Adrenal gland (tissue), 5 donors: ENCODE data around the gene ELMOD1.

Experiments used
- POLR2A ChIP-seq, 2 donors: fragments of 450-650 bp; IDR thresholded peaks; one replicate each; pipeline ENCODE4 v1.6.1; 2017; ENCODE audit warnings: antibody characterized with exemption in 2 of 2, mild to moderate bottlenecking in 2 of 2, moderate library complexity in 1 of 2
- TF ChIP-seq, protein P1 (sequence below), 6 experiments: fragments of 450-650 bp in 4 of 6; fragments of 200-600 bp in 2 of 6; sonication (generic) in 1 of 6; IDR thresholded peaks; 1 replicate in 5 of 6; 2 replicates in 1 of 6; pipeline versions ENCODE4 v1.5.1 to v1.8.0; 2016 to 2021; ENCODE audit warnings: antibody characterized with exemption in 6 of 6, mild to moderate bottlenecking in 2 of 6, moderate library complexity in 1 of 6
- donor health status: DM: no; HTN: no; CAD: no.

DNA sequence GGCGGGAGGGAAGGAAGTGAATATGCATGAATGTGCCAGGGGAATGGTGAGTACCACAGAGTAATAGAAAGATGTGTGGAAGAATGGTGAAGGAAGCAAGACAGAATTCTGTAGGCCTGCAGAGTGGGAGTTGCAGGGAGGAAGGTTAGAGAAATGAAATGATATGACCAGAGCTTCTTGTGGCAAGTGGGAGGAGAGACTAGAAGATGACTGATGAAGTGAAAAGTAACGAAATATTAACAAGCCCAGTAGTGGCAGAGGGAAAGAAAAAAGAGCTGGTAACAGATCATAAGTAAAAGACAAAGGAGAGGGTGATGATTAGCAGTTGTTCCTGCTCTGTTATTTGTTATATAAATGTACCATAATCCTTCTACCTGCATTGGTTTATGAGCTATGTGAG lies 24.4 kb upstream of the ELMOD1 start:
- TF ChIP-seq, protein P1, sequence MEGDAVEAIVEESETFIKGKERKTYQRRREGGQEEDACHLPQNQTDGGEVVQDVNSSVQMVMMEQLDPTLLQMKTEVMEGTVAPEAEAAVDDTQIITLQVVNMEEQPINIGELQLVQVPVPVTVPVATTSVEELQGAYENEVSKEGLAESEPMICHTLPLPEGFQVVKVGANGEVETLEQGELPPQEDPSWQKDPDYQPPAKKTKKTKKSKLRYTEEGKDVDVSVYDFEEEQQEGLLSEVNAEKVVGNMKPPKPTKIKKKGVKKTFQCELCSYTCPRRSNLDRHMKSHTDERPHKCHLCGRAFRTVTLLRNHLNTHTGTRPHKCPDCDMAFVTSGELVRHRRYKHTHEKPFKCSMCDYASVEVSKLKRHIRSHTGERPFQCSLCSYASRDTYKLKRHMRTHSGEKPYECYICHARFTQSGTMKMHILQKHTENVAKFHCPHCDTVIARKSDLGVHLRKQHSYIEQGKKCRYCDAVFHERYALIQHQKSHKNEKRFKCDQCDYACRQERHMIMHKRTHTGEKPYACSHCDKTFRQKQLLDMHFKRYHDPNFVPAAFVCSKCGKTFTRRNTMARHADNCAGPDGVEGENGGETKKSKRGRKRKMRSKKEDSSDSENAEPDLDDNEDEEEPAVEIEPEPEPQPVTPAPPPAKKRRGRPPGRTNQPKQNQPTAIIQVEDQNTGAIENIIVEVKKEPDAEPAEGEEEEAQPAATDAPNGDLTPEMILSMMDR (IDR thresholded peaks at IDR 0.05) = no peak
- no peak for TF ChIP-seq POLR2A (IDR thresholded peaks at IDR 0.05)
